ENCODE data around the gene TRIM14.
"Not testable (repeated sequence)": the region's sequence is repeated elsewhere in the genome, so short reads cannot be mapped to it uniquely, and the experiment has no call there.

TRIM14 gene

DNA sequence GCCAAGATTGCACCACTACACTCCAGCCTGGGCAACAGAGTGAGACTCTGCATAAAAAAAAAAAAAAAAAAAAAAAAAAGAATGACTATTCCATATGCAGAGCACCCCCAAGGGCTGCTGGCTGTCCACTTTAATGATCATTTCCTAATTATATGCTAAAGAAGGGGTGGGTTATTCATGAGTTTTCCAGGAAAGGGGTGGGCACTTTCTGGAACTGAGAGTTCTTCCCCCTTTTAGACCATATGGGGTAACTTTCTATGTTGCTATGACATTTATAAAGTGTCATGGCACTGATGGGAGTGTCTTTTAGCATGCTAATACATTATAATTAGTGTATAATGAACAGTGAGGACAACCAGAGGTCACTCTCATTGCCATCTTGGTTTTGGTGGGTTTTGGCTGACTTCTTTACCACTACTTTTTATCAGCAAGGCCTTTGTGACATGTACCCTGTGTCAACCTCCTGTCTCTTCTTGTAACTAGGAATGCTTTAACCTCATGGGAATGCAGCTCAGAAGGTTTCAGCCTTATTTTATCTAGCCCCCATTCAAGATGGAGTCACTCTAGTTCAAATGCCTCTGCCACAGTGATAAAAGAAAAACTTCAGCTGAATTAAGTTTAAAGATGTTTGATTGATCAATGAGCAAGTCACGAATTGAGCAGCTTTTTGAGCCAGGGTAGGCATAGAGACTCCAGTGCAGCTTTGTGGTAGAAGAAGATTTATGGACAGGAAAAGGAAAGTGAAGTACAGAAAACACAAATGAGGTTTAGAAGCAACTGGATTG is 69.5 kb downstream of the TRIM14 start:
- DNase-seq (ENCODE audit: low spot score) = no peak

DNA sequence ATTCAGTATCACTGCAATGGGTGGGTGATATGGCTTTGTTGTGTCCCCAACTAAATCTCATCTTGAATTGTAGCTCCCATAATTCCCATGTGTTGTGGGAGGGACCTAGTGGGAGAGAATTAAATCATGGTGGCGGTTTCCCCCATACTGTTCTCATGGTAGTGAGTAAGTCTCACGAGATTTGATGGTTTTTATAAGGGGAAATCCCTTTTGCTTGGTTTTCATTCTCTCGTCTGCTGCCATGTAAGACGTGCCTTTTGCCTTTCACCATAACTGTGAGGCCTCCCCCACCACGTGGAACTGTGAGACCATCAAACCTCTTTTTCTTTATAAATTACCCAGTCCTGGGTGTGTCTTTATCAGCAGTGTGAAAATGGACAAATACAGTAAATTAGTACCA is 72.0 kb downstream of the TRIM14 start:
- DNase-seq (ENCODE audit: low spot score) = peak; percentile 39

DNA sequence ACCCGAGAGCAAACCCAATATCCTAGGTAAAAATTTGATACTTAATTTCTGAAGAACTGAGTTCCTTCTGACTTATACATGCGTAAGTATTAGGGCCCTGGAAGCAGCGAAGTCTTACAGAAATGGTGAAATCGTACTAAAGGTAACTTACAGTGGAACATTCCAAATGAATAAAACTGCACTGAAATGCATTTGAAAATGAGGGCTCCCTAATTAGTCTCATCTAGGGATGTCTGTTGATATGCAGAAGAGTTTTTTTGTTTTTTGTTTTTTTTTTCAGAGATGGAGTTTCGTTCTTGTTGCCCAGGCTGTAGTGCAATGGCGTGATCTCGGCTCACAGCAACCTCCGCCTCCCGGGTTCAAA is 72.9 kb downstream of the TRIM14 start:
- no peak for DNase-seq (ENCODE audit: low spot score)

DNA sequence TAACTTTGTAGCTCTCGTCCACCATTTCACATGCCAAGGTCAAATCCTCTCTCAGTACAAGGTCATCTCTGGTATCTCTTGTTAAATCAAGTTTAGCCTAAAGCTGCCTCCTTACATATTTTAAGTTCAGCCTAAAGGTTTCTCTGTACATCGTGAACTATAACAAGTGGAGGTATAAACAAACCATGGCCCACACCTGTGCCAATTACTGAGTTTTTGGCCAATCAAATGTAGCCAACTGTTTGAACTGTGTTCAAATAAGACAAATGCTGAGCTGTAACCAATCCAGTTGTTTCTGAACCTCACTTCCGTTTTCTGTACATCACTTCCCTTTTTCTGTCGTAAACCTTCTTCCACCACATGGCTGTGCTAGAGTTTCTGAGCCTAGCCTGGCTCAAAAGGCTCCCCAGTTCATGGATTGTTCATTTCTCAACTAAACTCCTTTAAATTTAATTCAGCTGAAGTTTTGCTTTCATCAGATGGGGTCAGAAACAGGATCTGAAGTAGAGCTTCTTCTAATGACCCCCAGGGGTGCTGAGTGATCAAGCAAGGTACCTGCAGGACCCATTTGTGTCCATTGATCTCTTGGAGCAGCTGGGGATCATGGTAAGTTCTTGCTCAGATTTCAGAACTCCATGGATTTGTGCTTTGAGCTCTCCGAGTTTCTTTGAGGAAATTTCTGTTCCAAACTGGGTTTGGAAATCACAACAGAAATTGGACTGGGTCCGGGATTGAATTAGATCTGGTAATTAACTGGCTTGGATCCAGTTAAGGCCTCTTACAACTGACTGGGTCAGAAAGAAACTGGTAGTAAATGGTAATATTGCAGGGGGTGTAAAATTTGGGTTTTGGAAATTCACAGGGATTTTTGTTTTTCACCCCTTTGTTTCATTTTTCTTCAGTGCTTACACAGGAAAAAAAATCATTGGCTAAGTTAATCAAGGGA is 73.5 kb downstream of the TRIM14 start:
- peak; percentile 84 for DNase-seq (ENCODE audit: low spot score)

DNA sequence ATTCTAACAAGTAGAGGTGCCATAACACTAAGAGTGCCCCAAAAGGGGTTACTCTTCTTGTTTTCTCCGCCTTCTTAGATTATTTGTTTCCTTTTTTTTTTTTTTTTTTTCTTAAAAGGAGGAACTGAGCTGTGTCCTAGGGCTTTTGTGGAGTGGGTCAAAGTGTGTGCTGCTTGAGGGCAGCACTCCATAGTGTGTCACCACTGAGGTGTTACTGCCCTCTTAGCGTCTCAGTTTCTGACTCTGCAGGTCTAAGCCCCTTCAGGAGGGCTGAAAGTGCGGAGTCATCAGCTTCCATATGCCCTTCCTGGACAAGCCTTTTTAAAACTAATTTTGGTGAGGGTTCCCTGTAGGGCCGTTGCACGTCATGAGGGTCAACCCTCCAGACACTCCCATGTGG is 75.1 kb downstream of the TRIM14 start:
- DNase-seq (ENCODE audit: low spot score) = no peak

DNA sequence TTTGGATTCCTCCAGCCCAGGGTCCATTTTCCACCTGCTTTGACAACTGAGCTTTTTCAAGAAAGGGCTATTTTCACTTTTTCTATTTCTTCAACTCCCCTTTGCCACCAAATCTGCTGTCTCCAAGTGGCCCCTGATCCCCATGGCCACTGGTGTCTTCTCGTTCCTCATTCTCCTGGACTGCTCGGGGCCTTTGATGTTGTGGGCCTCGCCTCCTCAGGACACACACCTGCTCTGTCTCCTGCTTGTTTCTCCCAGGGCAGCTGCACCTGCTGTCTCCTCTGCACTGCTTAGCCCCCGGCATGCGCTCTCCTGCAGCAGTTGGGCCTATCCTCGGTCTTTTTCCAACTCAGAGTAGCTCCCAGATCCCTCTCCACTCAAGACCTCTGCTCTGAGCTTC is 78.8 kb downstream of the TRIM14 start:
- DNase-seq (ENCODE audit: low spot score) = no peak

DNA sequence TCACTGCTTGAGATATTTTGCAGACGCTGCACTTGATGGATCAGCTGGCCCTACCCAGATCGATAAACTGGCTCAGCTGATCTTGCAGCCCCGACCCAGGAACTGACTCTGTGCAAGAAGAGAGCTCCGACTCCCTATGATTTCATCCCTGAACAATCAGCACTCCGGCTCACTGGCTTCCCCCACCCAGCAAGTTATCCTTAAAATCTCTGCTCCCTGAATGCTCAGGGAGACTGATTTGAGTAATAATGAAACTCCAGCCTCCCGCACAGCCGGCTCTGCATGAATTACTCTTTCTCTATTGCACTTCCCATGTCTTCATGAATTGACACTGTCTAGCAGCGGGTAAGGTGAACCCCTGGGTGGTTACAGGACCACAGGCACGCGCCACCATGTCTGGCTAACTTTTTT is 79.4 kb downstream of the TRIM14 start:
- DNase-seq (ENCODE audit: low spot score) = no peak

DNA sequence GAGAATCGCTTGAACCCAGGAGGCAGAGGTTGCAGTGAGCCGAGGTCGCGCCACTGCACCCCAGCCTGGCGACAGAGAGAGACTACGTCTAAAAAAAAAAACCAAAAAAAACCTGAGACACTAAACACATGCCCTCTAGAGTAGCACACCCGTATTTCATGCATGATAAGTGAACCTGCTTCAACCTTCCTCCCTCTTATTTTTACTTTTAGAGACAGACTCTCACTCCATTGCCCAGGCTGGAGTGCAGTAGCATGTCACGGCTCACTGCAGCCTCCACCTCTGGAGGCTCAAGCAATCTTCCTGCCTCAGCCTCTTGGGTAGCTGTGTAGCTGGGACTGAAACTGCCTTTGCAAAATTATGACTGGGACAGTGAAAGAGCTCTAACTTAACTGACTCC is 80.1 kb downstream of the TRIM14 start:
- no peak for DNase-seq (ENCODE audit: low spot score)

DNA sequence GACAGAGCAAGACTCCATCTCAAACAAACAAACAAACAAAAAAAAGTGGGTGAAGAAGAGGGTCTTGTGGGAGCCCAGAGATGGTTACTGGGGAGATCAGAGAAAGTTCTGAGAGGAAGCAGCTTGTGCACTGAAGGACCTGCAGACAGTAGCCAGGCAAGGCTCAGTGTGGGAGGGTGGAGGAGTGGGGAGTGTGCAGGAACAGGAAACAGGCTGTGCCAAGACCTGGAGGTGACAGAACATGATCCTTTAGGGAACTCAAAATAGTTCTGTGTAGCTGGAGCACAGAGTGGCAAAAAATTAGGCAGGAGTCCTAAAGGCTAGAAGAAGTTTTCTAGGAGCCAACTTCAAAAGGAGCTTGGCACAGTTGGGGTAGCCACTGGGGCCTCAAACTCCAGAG is 81.7 kb downstream of the TRIM14 start:
- DNase-seq (ENCODE audit: low spot score) = no peak

DNA sequence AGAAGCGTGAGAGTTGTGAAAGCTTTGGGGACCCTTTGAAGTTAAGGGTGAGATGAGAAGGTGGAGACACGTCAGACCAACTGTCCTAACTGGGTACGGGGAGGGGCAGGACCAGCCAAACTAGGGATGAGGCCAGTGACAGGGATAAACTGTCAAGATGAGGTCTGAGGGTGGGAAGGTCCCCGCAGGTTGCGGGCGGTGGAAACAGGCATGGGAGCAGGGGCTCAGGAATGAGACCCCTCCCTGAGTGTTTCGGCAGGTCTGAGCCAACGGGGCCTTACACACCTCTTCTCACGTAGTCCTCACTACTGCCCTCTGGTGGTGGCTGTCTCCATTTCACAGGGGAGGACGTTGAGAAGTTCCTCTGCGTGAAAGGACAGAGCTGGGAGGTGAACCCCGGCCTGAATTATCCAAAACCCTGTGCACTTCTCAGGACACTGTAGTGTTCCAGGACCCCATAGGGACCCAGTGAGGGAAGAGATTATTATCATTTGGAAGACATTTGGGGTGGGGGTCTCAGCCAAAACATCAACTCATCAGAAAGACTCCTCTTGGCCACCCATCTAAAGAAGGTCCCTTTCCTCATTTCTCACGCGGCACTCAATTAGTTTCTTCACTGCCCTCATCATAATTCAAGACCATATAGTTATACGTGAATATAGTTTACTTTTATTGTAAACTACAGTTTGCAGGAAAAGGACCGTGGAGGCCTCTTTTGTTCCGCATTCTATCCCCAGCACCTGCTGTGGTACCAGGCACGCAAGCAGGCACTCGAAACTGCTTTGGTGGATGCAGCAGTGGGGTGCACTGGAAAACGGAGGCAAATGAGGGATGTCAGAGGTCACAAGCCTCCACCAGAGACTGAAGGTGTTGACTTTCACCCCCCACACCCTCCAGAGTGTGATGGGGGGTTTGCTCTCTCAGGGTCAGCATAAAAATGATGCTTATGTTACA is 84.2 kb downstream of the TRIM14 start:
- DNase-seq (ENCODE audit: low spot score) = peak; percentile 91

DNA sequence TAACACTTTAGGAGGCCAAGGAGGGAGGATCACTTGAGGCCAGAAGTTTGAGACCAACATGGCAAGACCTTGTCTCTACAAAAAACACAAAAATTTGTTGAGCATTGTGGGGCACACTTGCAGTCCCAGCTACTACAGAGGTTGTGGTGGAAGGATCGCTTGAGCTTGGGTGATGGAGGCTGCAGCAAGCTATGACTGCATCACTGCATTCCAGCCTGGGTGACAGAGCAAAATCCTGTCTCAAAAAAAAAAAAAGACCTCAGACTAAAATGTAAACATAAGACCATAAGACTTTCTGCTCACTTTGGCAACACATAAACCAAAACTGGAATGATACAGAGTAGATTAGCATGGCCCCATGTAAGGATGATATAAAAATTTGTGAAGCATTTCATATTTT is 87.1 kb downstream of the TRIM14 start:
- DNase-seq (ENCODE audit: low spot score) = no peak

DNA sequence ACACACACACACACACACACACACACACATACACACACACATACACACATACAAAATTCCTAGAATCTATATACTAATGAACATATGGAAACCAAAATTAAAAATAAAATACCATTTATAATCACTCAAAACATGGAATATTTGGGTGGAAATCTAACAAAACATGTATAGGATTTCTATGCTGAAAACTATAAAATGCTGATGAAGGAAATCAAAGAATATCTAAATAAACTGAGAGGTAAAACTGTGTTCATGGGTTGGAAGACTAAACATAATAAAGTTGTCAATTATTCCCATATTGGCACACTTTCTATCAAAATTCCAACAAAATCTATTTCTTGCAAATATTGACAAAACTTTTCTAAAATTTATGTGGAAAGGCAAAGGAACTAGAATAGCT is 87.9 kb downstream of the TRIM14 start:
- no peak for DNase-seq (ENCODE audit: low spot score)

DNA sequence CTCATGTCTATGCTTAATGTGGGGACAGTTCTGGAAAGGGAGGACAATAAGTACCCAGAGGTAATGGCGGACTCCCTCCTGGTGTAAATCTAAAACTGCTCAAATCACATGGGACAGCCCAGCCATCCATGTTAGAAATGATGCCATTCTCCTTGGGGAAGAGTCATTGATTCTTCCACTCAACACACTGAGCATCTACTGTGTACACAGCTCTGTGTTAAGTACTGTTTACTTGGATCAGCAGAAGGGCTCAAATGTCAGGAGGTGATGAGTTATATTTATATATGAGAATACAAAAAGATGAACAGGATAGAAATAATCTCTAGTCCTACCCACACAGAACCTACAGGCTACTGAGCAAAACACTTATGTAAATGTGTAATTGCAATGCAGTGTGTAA is 94.3 kb downstream of the TRIM14 start:
- DNase-seq (ENCODE audit: low spot score) = no peak

DNA sequence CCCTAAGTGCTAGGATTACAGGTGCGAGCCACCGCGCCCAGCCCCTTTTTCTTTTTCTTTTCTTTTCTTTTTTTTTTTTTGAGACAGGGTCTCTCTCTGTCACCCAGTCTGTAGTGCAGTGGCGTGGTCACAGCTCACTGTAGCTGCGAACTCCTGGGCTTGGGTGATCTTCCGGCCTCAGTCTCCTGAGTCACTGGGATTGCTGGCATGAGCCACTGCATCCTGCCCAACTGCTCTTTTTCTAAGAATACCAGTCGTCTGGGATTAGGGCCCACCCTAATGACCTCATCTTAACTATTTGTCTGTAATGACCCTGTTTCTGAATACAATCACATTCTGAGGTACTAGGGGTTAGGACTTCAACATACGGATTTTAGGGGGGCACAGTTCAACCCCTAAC is 96.6 kb downstream of the TRIM14 start:
- DNase-seq (ENCODE audit: low spot score) = no peak

DNA sequence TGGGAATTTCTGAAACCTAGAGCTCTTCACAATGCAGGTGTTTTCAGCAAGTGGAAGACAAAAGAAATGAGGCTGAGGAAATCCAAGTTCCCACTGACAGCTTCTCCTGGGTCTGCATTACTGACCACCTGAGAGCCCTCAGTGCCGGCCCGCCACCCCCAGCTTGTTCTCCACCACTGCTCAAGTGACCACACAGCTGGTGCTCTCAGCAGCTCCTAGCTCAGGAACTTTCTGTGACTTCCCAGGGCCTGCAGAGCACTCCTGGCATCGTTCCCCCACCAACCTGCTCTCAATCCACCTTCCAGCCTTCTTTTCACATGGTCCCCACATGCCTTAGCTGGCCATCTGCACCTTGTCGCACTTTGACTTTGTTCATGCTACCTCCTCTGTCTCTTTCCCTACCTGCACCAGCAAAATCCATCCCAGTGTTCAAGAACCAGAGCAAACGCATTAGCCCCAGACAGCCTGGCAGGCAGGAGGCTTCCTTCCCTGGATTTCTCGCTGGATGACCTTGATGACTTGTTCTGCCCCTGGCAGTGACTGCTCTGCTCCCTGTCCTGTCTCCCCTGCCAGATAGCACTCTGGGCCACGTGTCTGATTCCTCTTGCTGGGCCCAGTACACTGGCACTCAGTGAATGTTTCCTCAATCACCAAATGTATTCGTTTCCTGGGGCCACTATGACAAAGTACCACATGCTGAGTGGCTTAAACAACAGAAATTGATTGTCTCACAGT is 97.5 kb downstream of the TRIM14 start:
- no peak for DNase-seq (ENCODE audit: low spot score)

DNA sequence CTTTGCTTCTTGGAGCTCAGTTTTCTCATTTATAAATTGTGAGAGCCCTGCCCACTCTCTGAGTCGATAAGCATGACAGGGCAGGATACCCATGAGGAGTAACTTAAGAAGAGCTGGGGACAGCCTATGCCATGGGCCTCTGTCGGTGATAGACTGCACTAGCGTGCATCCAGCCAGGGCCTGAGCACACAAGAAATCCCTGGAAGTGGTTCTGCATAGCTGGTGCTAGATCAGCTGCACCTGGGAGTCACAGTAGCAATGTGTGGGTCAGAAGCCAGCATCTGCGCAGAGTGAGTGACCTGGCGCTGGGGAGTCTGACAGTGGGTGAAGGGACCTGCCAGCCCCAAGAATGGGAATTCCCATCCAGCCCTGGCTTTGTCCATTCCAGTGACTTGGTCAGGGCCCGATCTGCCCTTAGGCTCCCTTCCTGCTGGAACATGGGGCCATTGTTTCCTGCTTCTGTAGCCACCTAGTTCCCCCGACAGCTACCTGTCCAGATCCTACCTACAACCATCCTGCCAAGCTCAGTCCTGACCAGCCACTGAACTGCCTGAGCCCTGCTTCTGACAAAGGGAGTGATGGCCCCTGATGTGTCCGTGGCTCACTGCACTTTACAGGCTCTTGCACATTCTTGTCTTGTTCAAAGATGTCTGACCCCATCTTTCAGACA is 98.4 kb downstream of the TRIM14 start:
- no peak for DNase-seq (ENCODE audit: low spot score)

DNA sequence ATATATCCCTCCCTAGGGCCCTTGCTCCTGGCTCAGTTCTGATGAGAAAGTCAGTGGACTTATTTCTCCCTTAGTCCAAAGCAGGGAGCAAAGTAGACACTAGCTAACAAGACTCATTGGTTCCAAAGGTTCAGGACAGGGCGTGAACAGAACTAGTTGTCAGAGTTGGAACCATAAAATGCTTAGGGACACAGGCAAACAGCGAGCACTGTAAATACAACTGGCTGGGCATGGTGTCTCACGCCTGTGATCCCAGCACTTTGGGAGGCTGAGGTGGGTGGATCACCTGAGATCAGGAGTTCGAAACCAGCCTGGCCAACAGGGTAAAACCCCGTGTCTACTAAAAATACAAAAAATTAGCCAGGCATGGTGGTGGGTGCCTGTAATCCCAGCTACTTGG is 99.2 kb downstream of the TRIM14 start:
- not testable (repeated sequence) for DNase-seq (ENCODE audit: low spot score)

All from activated CD4-positive, alpha-beta T cell treated with anti-CD3 and anti-CD28 coated beads, Interleukin-2, Interleukin-4, amounts not matched to agents 100 ng/mL and 50 ng/mL, durations not matched to agents 16 hours and 8 hours (primary cell).